Neural cell (in vitro differentiated cells): ENCODE results near the gene KRT74. TPM values are rescaled to one million over a fixed set of nuclear protein-coding genes. Genes with fewer than 3 reads are reported as not detected.

ENCODE experiments used
- H2AFZ ChIP-seq: fragments of 200-600, 300-800 bp; sonication (generic), shearing (Covaris generic); 2 replicates; pipeline ENCODE4 v1.6.0; 2014; ENCODE audit warnings: low read depth, mild to moderate bottlenecking, antibody characterized with exemption, low read length, moderate library complexity
- H3F3A ChIP-seq: fragments of 200-600 bp; shearing (Covaris generic); 2 replicates; pipeline ENCODE4 v1.6.1; 2016; ENCODE audit warnings: mild to moderate bottlenecking, moderate library complexity, mixed read lengths, antibody characterized with exemption, low read length; ENCODE audit not compliant: insufficient read depth, poor library complexity, severe bottlenecking
- H3K27ac ChIP-seq: fragments of 200-600, 300-800 bp; sonication (generic), shearing (Covaris generic); 2 replicates; pipeline ENCODE4 v1.5.1; 2014; ENCODE audit warnings: mild to moderate bottlenecking, low read length, moderate library complexity
- H3K27me3 ChIP-seq: fragments of 300-800, 200-600 bp; sonication (generic), shearing (Covaris generic); 2 replicates; pipeline ENCODE4 v1.6.0; 2014; ENCODE audit warnings: mild to moderate bottlenecking, low read depth, low read length, moderate library complexity; ENCODE audit not compliant: insufficient read depth
- H3K36me3 ChIP-seq: fragments of 300-800, 200-600 bp; sonication (generic), shearing (Covaris generic); 2 replicates; pipeline ENCODE4 v1.5.1; 2014; ENCODE audit warnings: mild to moderate bottlenecking, antibody characterized with exemption, low read length, moderate library complexity; ENCODE audit not compliant: insufficient read depth
- H3K4me2 ChIP-seq: fragments of 300-800, 200-600 bp; sonication (generic), shearing (Covaris generic); 2 replicates; pipeline ENCODE4 v1.6.0; 2014; ENCODE audit warnings: mild to moderate bottlenecking, low read length
- H3K4me3 ChIP-seq: fragments of 300-800, 200-600 bp; sonication (generic), shearing (Covaris generic); 2 replicates; pipeline ENCODE4 v1.5.1; 2014; ENCODE audit warnings: mild to moderate bottlenecking, low read length, moderate library complexity
- H3K79me2 ChIP-seq: fragments of 200-600 bp; shearing (Covaris generic); replicated peaks from 2 replicates; pipeline ENCODE4 v1.6.0; 2014; ENCODE audit warnings: mild to moderate bottlenecking, low read length, moderate library complexity; ENCODE audit not compliant: insufficient read depth
- H3K9ac ChIP-seq: fragments of 300-800, 200-600 bp; sonication (generic), shearing (Covaris generic); 2 replicates; pipeline ENCODE4 v1.6.1; 2016; ENCODE audit warnings: mild to moderate bottlenecking, low read length, mixed read lengths
- H3K9me2 ChIP-seq: fragments of 200-600 bp; shearing (Covaris generic); 2 replicates; pipeline ENCODE4 v1.6.1; 2016; ENCODE audit warnings: mild to moderate bottlenecking, low read length, mixed read lengths; ENCODE audit not compliant: insufficient read depth
- H3K9me3 ChIP-seq: fragments of 200-600, 300-800 bp; sonication (generic), shearing (Covaris generic); 2 replicates; pipeline ENCODE4 v1.6.1; 2016; ENCODE audit warnings: mild to moderate bottlenecking, mixed run types, low read length, moderate library complexity, mixed read lengths
- H4K20me1 ChIP-seq: fragments of 200-600 bp; shearing (Covaris generic); 2 replicates; pipeline ENCODE4 v1.6.1; 2016; ENCODE audit warnings: mild to moderate bottlenecking, mixed run types; ENCODE audit not compliant: insufficient read depth
- CTCF ChIP-seq: fragments of 450-650 bp; IDR thresholded peaks from 2 replicates; pipeline ENCODE4 v1.5.1; 2014; ENCODE audit warnings: antibody characterized with exemption, mild to moderate bottlenecking, moderate library complexity; ENCODE audit not compliant: poor library complexity, severe bottlenecking
- EP300 ChIP-seq: fragments of 450-650 bp; conservative IDR thresholded peaks from 2 replicates; pipeline ENCODE4 v1.6.1; 2014; ENCODE audit warnings: antibody characterized with exemption, mild to moderate bottlenecking, moderate library complexity; ENCODE audit not compliant: poor library complexity, severe bottlenecking
- EZH2 ChIP-seq: fragments of 200-600, 300-800 bp; shearing (Covaris generic), sonication (generic); IDR thresholded peaks from 2 replicates; pipeline ENCODE4 v1.6.1; 2014; ENCODE audit warnings: antibody characterized with exemption, low read length, borderline replicate concordance, mild to moderate bottlenecking; ENCODE audit not compliant: insufficient read depth, poor library complexity, severe bottlenecking
- MXI1 ChIP-seq: fragments of 450-650 bp; conservative IDR thresholded peaks from 2 replicates; pipeline ENCODE4 v1.6.1; 2014; ENCODE audit warnings: antibody characterized with exemption, mild to moderate bottlenecking; ENCODE audit not compliant: poor library complexity, severe bottlenecking
- POLR2AphosphoS5 ChIP-seq: IDR thresholded peaks from 2 replicates; pipeline ENCODE4 v1.6.1; 2012
- RAD21 ChIP-seq: fragments of 450-650 bp; conservative IDR thresholded peaks from 2 replicates; pipeline ENCODE4 v1.6.1; 2014; ENCODE audit warnings: antibody characterized with exemption, mild to moderate bottlenecking, moderate library complexity
- REST ChIP-seq: IDR thresholded peaks from 2 replicates; pipeline ENCODE4 v1.6.1; 2012; ENCODE audit warnings: borderline replicate concordance
- SMC3 ChIP-seq: fragments of 450-650 bp; conservative IDR thresholded peaks from 2 replicates; pipeline ENCODE4 v1.6.1; 2014; ENCODE audit warnings: antibody characterized with exemption, mild to moderate bottlenecking, moderate library complexity; ENCODE audit not compliant: poor library complexity
- TAF1 ChIP-seq: IDR thresholded peaks from 2 replicates; pipeline ENCODE4 v1.6.1; 2012; ENCODE audit warnings: low read depth
- polyA plus RNA-seq: library from polyadenylated mRNA; depleted of rRNA; stranded (reverse); fragments of >200 nt; gene quantifications from 2 replicates; pipeline ENCODE4 v1.2.3, GENCODE V29; 2014

KRT74 gene
- polyA plus RNA-seq, 1 donor from 2014 or later, result not detected

GRCh38 chr12:52533686-52534470, 39.8 kb downstream of the KRT74 start:
- Histone ChIP-seq H3K4me3 (no peak overlapping the region), H3K4me2 (no peak overlapping the region), H3K27me3 (no peaks in the 10 kb centered on the region), H3K79me2 (no peaks in the 10 kb centered on the region), H3K9me3 (no peaks in the 10 kb centered on the region), H3K36me3 (no peaks in the 10 kb centered on the region), H2AFZ (no peak overlapping the region), H3K9me2 (no peaks in the 10 kb centered on the region), H3K27ac (no peak overlapping the region), H3K9ac (no peak overlapping the region), H4K20me1 (no peaks in the 10 kb centered on the region), H3F3A (no peaks in the 10 kb centered on the region)
- TF ChIP-seq MXI1, result no peak
- TF ChIP-seq TAF1, result no peak
- TF ChIP-seq EZH2, result no peak
- TF ChIP-seq CTCF, result no peak
- no peak for TF ChIP-seq POLR2AphosphoS5
- no peak for TF ChIP-seq RAD21
- TF ChIP-seq SMC3, result no peak
- no peak for TF ChIP-seq EP300

- TF ChIP-seq TAF1 (no peak), EZH2 (no peak), CTCF (no peak), MXI1 (no peak), POLR2AphosphoS5 (no peak), SMC3 (no peak), REST (no peak), RAD21 (no peak), EP300 (no peak)
- no peaks in the 10 kb centered on the region for H3K27me3 ChIP-seq
- H3K4me2 ChIP-seq, result no peak overlapping the region
- H4K20me1 ChIP-seq, result no peaks in the 10 kb centered on the region
- H2AFZ ChIP-seq, result no peak overlapping the region
- H3K9me3 ChIP-seq, result no peaks in the 10 kb centered on the region
- no peaks in the 10 kb centered on the region for H3F3A ChIP-seq
- no peaks in the 10 kb centered on the region for H3K36me3 ChIP-seq
- H3K4me3 ChIP-seq, result no peak overlapping the region
- no peaks in the 10 kb centered on the region for H3K79me2 ChIP-seq
- H3K9ac ChIP-seq, result no peak overlapping the region
- no peak overlapping the region for H3K27ac ChIP-seq
- no peaks in the 10 kb centered on the region for H3K9me2 ChIP-seq
Measured at GRCh38 chr12:52532636-52533035, 41.0 kb downstream of the KRT74 start.
